Occipital lobe (tissue), 2 donors: ENCODE results near the gene CLEC4M. TPM values are rescaled to one million over a fixed set of nuclear protein-coding genes. Genes with fewer than 3 reads are reported as not detected.
"Not testable (repeated sequence)": the region's sequence is repeated elsewhere in the genome, so short reads cannot be mapped to it uniquely, and the experiment has no call there.

ENCODE experiments used
- DNase-seq: peaks from one replicate; lab custom pipeline; 2025; lab: John Stamatoyannopoulos, UW
- total RNA-seq: library from RNA; depleted of rRNA; stranded (reverse); fragments of >200 nt; gene quantifications from one replicate; pipeline ENCODE4 v1.2.3, GENCODE V29; 2014

The CLEC4M gene
- total RNA-seq, 1 donor from 2014 or later = not detected

GRCh38 chr19:7772752-7773291 lies 9.8 kb downstream of the CLEC4M start:
- DNase-seq = no peak

DNA sequence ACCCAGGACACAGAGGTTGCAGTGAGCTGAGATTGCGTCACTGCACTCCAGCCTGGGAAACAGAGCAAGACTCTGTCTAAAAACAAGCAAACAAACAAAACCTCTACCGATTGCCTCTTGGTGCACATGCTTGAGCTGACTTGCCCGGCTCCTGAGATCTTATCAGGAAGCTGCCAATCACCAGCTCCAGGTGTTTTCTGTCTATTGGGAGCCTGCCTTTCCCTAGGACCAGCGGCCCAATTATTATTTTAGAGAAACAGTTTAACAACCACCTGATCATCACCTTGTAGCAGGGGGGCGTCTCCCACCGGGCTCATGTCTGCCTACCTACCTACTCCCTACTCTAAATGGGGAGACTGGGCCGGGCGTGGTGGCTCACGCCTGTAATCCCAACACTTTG lies 10.8 kb downstream of the CLEC4M start:
- DNase-seq = no peak

GRCh38 chr19:7775761-7776160 lies 12.7 kb downstream of the CLEC4M start:
- DNase-seq = no peak

DNA sequence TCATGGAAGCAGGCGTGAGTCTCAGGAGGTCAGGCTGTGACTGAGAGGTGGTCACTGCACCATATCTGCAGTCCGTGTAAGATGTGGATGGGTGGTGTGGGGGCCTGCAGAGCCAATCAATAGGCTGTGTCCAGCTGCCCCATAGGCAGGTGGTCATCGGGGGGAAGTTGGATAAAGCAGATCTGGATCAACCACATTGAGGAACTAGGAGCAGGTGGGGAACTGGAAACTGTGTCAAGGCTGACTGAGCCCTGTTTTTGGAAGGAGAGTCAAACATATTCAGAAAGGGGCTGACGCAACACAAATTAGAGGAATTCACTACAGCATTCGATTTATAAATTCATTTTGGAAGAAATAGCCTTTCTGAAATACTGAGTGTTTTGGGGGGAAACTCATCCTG lies 15.0 kb downstream of the CLEC4M start:
- DNase-seq = no peak

DNA sequence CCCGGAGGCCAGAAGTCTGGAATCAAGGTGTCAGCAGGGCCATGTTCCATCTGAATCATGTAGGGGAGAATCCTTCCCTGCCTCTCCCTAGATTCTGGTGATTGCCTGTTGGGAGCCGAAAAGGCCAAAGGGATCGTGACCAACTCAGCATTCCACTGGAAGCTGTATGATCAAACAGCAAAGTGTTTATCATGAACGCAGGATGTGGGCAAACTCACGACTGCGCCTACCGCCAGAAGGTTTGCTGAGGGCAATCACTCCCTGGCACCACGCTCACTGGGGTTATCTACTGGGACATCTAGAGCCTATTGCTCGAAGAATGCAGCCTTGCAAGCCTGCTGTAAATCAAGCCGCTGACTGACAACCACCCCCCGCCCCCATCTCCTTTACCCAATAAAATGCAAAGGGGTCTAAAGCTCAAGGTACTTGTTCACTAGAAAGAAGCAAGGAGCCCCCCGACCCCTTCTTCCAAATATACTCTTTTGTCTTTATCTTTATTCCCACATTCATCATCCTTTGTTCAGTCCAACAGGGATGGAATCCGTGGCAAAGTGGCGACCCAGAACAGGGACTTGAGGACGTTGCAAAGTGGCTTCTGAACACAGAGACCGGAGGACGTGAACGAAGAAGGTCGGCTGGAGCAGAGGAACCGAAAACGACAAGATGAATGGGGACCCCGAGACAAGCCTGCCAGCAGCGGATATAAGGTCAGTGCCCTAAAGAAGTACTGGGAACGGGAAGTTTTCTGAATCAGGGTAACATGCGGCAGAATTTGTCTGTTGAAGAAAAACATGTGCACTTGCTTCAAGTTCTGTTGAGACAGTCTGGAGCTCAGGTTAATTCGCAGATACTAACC lies 16.8 kb downstream of the CLEC4M start:
- no peak for DNase-seq

- no peak for DNase-seq
Observed at GRCh38 chr19:7781157-7781556, 18.1 kb downstream of the CLEC4M start.

DNA sequence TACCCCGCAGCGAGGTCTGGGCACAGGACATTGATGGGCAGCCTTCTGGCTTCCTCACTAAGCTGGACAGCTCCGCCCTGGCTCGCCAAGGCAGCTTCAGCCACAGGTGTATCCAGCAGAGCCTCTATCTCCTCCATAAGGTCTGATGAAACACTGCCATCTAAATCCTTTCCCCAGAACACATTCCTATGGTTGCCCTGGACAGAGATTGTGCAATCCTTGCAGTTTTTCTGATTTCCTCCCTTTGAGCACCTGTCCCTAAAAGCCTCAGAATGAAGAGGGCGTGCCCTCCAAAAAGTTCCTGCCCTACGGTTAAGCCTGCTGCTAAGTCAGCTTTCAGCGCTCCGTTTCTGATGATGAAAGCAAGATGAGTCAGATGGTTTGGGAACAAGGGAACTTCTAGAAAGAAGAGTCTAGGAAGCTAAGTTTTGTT lies 21.0 kb downstream of the CLEC4M start:
- no peak for DNase-seq

DNA sequence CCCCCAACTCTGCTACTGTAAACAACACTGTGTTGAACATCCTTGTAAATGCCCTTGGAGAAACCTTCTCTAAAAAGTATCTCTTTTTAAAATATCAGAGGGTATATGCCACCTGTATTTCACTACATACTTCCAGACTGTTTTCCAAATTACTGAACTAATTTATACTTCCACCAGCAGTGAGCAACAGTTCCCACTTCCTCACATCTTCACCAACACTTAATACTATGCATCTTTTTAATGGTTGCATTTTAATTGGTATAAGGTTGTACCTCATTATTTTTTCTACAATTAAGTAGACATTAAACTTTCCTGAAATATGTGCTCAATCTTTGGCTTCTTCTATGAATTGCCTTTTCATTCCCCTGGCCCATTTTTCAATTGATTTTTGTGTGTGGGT lies 21.8 kb downstream of the CLEC4M start:
- no peak for DNase-seq

GRCh38 chr19:7787141-7787540 lies 24.1 kb downstream of the CLEC4M start:
- DNase-seq = no peak

DNA sequence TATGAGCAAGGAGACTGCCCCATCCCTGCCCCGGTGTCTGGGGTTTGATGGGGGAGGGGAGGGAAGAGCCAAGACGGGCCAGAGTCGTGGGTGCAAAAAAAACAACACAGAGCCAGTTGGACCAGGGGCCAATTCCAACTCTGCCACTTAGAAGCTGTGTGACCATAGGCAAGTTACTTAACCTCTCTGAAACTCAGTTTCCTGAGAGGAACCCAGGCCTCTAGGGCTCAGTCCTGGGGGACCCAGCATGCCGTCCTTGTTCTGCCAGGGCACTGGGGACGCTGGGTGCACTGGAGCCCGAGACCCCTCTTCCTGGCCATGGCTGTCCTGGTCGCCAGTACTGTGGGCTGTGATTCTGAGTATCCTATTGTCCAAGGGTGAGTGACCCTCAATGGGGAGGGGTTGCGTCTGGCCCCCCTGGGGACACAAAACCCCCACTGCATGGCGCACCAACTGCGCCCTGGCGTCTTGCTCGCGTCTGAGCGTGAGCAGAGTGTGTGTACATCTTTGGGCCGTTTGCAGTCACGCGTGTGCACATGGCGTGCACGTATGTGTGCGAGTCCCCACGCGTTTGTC lies 24.6 kb downstream of the CLEC4M start:
- DNase-seq = no peak

DNA sequence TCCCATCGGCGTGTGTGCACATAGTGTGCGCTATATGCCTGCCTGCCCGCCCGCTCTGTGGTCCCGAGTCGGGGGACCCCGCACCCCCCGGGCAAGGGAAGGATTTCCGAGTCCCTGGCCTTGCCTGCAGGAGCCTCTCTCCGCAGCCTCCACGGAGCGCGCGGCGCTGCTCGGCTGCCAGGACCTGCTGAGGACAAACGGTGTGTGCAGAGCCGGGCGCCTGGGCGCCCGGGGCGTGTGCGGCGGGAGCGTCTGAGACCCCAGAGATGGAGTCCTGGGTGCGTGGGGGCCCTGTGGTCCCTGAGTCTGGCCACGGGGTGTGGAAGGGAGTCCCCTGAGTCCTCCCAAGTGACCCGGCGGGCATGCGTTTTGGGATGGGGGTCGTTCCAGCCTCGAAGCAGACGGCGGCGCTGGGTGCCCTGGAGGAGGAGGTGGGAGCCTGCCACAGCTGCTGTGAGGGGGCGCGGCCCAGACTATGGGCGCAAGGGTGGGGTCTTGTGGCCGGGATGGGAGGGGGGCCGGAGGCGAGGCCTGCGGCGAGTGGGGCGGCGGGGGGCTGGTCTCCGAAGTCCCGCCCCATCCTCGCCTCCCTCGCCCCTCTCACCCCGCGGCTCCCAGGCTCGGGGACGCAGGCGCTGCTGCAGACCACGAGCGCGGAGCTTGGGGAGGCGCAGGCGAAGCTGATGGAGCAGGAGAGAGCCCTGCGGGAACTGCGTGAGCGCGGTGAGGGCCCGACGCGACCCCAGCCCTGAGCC lies 25.3 kb downstream of the CLEC4M start:
- no peak for DNase-seq

GRCh38 chr19:7788933-7789323 lies 25.9 kb downstream of the CLEC4M start:
- DNase-seq = no peak

GRCh38 chr19:7789447-7789846 lies 26.4 kb downstream of the CLEC4M start:
- DNase-seq = no peak

DNA sequence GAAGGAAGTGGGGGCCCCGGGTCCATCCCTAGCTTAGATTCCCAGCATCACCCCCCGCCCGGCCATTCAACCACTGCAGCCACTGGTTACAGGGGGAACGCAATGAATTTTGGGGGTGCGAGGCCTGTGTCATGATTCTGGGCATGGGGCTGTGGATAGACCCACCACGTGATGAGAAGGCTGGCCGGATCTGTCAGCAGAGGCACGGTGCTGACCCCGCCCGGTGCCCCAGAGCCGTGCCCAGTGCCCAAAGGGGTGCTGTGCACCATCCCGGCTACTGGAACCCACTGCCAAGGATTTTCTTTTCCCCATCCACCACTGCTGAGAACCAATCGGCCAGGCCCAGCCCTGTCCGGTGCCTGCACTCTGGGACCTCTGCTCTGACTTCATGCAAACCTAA lies 27.4 kb downstream of the CLEC4M start:
- no peak for DNase-seq

DNA sequence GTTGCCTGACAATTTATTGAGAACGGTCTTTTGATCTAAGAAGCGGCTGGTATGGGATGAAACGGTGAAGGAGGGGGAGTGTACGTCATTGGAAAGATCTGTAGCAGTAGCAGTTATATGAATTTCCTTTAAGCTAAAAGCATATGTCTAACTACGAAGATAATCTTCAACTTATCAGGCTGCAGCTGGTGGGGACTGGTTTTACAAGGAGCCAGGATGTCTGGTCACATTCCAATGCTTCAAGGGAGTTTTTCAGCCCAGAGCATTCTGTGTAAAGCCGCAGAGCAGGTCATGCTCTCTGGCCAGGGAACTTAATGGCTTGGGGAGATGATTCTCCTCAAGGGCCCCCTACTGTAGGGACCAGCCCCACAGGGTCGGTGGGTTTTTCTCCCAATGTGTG lies 29.2 kb downstream of the CLEC4M start:
- DNase-seq = no peak

GRCh38 chr19:7792701-7793100 lies 29.7 kb downstream of the CLEC4M start:
- DNase-seq = not testable (repeated sequence)

DNA sequence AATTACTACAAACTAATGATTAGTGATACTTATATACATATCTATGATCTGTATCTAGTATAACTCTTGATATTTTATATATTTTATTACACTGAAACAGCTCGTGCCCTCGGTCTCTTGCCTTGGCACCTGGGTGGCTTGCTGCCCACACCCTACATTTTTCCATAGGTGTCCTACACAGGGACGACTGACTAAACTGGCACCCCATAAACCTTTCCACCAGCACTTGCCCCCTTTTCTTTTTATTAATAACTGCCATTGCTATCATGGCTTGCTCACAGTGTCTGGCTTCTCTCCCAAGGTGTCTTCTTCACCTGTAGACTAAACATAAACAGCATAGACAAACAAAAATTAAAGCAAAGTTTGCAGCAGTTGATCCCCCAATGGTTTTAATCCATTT lies 30.4 kb downstream of the CLEC4M start:
- DNase-seq = no peak

DNA sequence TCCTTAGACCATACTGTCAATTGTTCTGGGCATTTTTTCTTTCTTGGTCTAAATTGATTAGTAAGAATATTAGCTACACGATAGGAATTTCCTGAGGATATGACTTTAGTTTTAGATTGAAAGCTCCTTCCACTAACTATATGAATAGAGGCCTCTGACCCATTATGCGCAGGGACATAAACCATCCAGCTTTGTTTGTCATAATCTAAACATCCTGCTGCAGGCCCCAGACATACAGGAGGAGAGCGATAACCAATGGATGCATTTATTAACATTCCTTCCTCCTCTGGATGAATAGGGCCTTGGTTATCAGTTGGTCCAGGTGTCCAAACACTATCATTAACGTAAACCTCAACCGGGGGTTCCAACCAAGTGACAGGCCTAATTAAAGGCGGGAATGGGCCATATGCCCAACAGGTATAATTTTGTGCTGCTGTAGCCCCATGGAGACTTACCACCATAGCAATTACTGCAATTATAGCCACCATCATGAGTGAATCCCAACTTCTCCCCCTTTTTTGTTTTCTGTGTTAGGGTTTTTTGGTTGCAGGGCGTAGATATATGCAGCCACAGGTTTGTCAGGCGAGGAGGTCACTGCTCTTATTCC lies 32.6 kb downstream of the CLEC4M start:
- no peak for DNase-seq

GRCh38 chr19:7799640-7800355 lies 36.8 kb downstream of the CLEC4M start:
- DNase-seq = peak; percentile 54

GRCh38 chr19:7801020-7801570 lies 38.1 kb downstream of the CLEC4M start:
- DNase-seq = no peak

- DNase-seq = no peak
Observed at GRCh38 chr19:7806234-7806633, 43.2 kb downstream of the CLEC4M start.
